PC-3 (cell line): ENCODE results near the gene EHD4. TPM values are rescaled to one million over a fixed set of nuclear protein-coding genes. Genes with fewer than 3 reads are reported as not detected.

Source experiments
- ATAC-seq: fragments of 200-7000 bp; cut with Tn5 transposase; 2 replicates; pipeline ENCODE4 v1.9.1; 2020; ENCODE audit warnings: mild to moderate bottlenecking, moderate library complexity
- BruUV-seq: library from RNA; stranded (reverse); fragments of 400-500 nt; replicated peaks from 2 replicates; lab custom pipeline; 2021; lab: Mats Ljungman, UMichigan
- CTCF ChIA-PET: fragments of 300-600 bp; sonication (Branson Sonifier 250); formaldehyde crosslinking; loops from one replicate; lab custom pipeline; 2022; ENCODE audit warnings: antibody characterized with exemption; lab: Charles Lee
- POLR2A ChIA-PET: fragments of 300-600 bp; sonication (Branson Sonifier 250); formaldehyde crosslinking; loops from one replicate; lab custom pipeline; 2022; ENCODE audit warnings: antibody characterized with exemption; ENCODE audit not compliant: unreplicated experiment; lab: Charles Lee
- DNase-seq: peaks from one replicate; pipeline ENCODE4 v3.0.0-alpha.2; 2015
- H2AFZ ChIP-seq: fragments of 300-600 bp; sonication (generic); 2 replicates; pipeline ENCODE4 v1.6.0; 2016; ENCODE audit warnings: antibody characterized with exemption, low read length
- H3F3A ChIP-seq: fragments of 300-600 bp; sonication (generic); one replicate; pipeline ENCODE4 v1.6.0; 2017; ENCODE audit warnings: antibody characterized with exemption, low read length, control low read depth, mild to moderate bottlenecking; ENCODE audit not compliant: unreplicated experiment
- H3K27ac ChIP-seq: fragments of 300-600 bp; sonication (generic); 2 replicates; pipeline ENCODE4 v1.5.1; 2016; ENCODE audit warnings: mild to moderate bottlenecking, low read length
- H3K27me3 ChIP-seq: fragments of 300-600 bp; sonication (generic); 2 replicates; pipeline ENCODE4 v1.6.1; 2016; ENCODE audit warnings: low read length, mixed read lengths
- H3K36me3 ChIP-seq: fragments of 300-600 bp; sonication (generic); 2 replicates; pipeline ENCODE4 v1.6.1; 2016; ENCODE audit warnings: low read depth, mixed run types, low read length, mixed read lengths
- H3K4me1 ChIP-seq: fragments of 300-600 bp; sonication (generic); 2 replicates; pipeline ENCODE4 v1.5.1; 2016; ENCODE audit warnings: low read length; ENCODE audit not compliant: insufficient read depth
- H3K4me2 ChIP-seq: fragments of 300-600 bp; sonication (generic); 2 replicates; pipeline ENCODE4 v1.6.0; 2016; ENCODE audit warnings: low read length
- H3K4me3 ChIP-seq: fragments of 300-600 bp; sonication (generic); 2 replicates; pipeline ENCODE4 v1.5.1; 2016; ENCODE audit warnings: mild to moderate bottlenecking, low read length, mixed read lengths
- H3K79me2 ChIP-seq: fragments of 300-600 bp; sonication (generic); 2 replicates; pipeline ENCODE4 v1.6.1; 2017; ENCODE audit warnings: low read length, mixed read lengths
- H3K9ac ChIP-seq: fragments of 300-600 bp; sonication (generic); 2 replicates; pipeline ENCODE4 v1.6.0; 2016; ENCODE audit warnings: mild to moderate bottlenecking, low read length
- H3K9me2 ChIP-seq: fragments of 300-600 bp; sonication (generic); replicated peaks from 2 replicates; pipeline ENCODE4 v1.6.1; 2016; ENCODE audit warnings: mixed run types, low read length, mixed read lengths
- H3K9me3 ChIP-seq: fragments of 300-600 bp; sonication (generic); 2 replicates; pipeline ENCODE4 v1.6.1; 2016; ENCODE audit warnings: low read length, mixed read lengths
- H4K20me1 ChIP-seq: fragments of 300-600 bp; sonication (generic); 2 replicates; pipeline ENCODE4 v1.6.1; 2016; ENCODE audit warnings: low read length, mixed read lengths
- CTCF ChIP-seq: fragments of 300-600 bp; sonication (generic); conservative IDR thresholded peaks from 2 replicates; pipeline ENCODE4 v1.5.1; 2017; ENCODE audit warnings: antibody characterized with exemption, low read depth, mild to moderate bottlenecking, low read length
- EZH2 ChIP-seq: fragments of 300-600 bp; sonication (generic); IDR thresholded peaks from one replicate; pipeline ENCODE4 v1.6.1; 2017; ENCODE audit warnings: antibody characterized with exemption, mild to moderate bottlenecking, low read length; ENCODE audit not compliant: unreplicated experiment
- EZH2phosphoT487 ChIP-seq: fragments of 300-600 bp; sonication (generic); IDR thresholded peaks from 2 replicates; pipeline ENCODE4 v1.6.1; 2018; ENCODE audit warnings: mild to moderate bottlenecking, antibody characterized with exemption, low read length, borderline replicate concordance
- intact Hi-C: fragments of 100-400 bp; cut with micrococcal nuclease; formaldehyde crosslinking; loops from 2 replicates; pipeline ENCODE4 v1.9.0; 2023
- total RNA-seq: library from RNA; depleted of rRNA; stranded (reverse); fragments of >200 nt; gene quantifications from 2 replicates; pipeline ENCODE4 v1.2.3, GENCODE V29; 2014

Gene EHD4
- total RNA-seq, 1 experiment from 2014 or later = 57.8 TPM

DNA sequence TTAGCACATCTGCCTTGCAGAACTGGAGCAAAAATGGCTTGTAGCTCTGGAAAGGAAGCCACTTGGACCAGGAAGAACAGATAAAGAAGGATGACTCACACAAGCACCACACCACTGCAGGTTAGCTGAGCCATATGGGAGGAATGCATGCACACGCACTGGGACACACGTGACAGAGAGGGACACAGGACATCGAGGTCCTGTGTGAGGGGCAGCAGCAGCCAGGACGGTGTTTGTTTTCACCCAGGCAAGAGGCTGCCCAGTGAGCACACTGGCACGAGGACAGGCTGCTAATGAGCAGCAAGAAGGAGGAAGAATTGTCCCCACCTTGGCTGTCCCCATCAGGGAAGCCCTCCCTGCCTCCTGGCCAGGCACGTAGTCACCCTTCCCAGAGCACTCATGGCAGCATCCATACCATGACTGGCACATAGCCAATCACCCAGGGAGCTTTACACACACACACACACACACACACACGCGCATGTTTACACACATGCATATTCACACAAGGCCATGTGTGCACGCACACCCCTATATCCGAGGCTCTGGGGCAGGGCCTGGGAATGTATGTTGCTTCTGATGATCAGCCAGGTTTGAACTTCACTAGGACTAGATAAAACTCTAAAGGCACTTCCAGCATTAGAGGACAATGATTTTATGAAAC is 54.5 kb downstream of the EHD4 start:
- ATAC-seq = peak; percentile 95
- peaks cover 35% of the 10 kb centered on the region for H3K36me3 ChIP-seq
- ChIA-PET CTCF (interaction anchor here (0.6 to 1.0 kb wide), 2 partner anchors 9 to 55 kb away, joined by 3 read pairs; partner anchors contain the start of gene EHD4), POLR2A (interaction anchor here (0.9 kb wide), 1 partner anchor 10 kb away, joined by 5 read pairs; no protein-coding TSS in a partner anchor)
- peak; percentile 85 for DNase-seq
- no peaks in the 10 kb centered on the region for H3K9me2 ChIP-seq
- H3K4me1 ChIP-seq = peaks cover 14% of the 10 kb centered on the region
- no peaks in the 10 kb centered on the region for H3F3A ChIP-seq
- no peaks in the 10 kb centered on the region for H3K27me3 ChIP-seq
- peaks cover 21% of the 10 kb centered on the region for H3K79me2 ChIP-seq
- no peak overlapping the region for H3K4me3 ChIP-seq
- H4K20me1 ChIP-seq = no peaks in the 10 kb centered on the region
- peak overlapping the region; percentile 71 for H3K27ac ChIP-seq
- no peaks in the 10 kb centered on the region for H3K9me3 ChIP-seq
- no TSS peak for BruUV-seq
- intact Hi-C loops = no loop called here
- peak overlapping the region; percentile 20; the same call in 1 of the 2 replicates for H3K9ac ChIP-seq
- no peak overlapping the region for H2AFZ ChIP-seq
- TF ChIP-seq CTCF (no peak), EZH2phosphoT487 (no peak), EZH2 (no peak)
- peak overlapping the region; percentile 57 for H3K4me2 ChIP-seq

DNA sequence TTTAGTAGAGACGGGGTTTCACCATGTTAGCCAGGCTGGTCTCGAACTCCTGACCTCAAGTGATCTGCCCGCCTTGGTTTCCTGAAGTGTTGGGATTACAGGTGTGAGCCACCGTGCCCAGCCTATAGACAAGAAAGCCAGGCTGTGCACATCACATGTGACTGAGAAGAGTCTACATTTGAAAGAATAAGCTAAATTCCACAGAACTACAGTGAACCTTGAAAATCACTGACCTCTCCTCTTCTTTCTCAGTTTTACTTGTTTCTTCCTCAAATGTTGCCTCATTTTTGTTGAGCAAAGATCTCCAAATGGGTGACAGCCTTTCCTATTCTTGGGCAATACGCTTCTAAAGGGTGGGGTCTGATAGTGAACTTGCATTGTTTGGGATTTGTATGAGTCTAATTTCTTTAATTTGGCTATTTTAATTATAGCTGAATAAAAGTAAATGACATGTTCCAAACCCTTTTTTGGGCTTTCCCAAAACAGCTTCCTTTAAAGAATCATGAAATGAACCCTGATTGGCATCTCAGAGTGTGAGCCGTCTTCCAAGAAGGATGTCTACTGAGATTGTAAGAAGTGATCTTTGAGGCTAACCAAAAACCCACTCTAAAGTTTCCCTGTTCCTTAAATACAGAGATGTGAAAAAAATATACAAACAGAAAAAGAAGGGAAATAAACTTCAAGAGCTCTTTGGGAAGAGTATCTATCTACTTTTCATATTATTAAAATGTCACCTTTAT is 56.9 kb downstream of the EHD4 start:
- CTCF ChIA-PET = interaction anchor here (0.7 kb wide), 1 partner anchor 20 kb away, joined by 3 read pairs; no protein-coding TSS in a partner anchor
- Histone ChIP-seq H3K27me3 (no peaks in the 10 kb centered on the region), H3K4me3 (no peak overlapping the region), H3F3A (no peaks in the 10 kb centered on the region), H4K20me1 (no peaks in the 10 kb centered on the region), H3K79me2 (peaks cover 21% of the 10 kb centered on the region), H3K36me3 (peaks cover 38% of the 10 kb centered on the region), H3K9ac (no peak overlapping the region), H3K9me2 (no peaks in the 10 kb centered on the region), H3K4me2 (no peak overlapping the region), H3K27ac (no peak overlapping the region), H3K9me3 (no peaks in the 10 kb centered on the region), H3K4me1 (peaks cover 14% of the 10 kb centered on the region), H2AFZ (no peak overlapping the region)
- no peak for TF ChIP-seq EZH2
- ATAC-seq = no peak
- POLR2A ChIA-PET = interaction anchor here (0.5 to 0.6 kb wide), 2 partner anchors 57 to 148 kb away, joined by 3 to 5 read pairs; partner anchors contain the start of gene EHD4
- BruUV-seq = no TSS peak
- no peak for DNase-seq
- intact Hi-C loops = no loop called here

- no peak overlapping the region for H2AFZ ChIP-seq
- no peak overlapping the region for H3K4me3 ChIP-seq
- ATAC-seq (no peak), DNase-seq (no peak)
- ChIA-PET POLR2A (no interaction called here), CTCF (no interaction called here)
- no peaks in the 10 kb centered on the region for H3K9me3 ChIP-seq
- no peaks in the 10 kb centered on the region for H4K20me1 ChIP-seq
- no peak overlapping the region for H3K4me2 ChIP-seq
- H3K27ac ChIP-seq = no peak overlapping the region
- H3K79me2 ChIP-seq = peaks cover 21% of the 10 kb centered on the region
- H3F3A ChIP-seq = no peaks in the 10 kb centered on the region
- H3K4me1 ChIP-seq = peaks cover 14% of the 10 kb centered on the region
- TF ChIP-seq EZH2 = no peak
- no peak for TF ChIP-seq CTCF
- no peak for TF ChIP-seq EZH2phosphoT487
- no peaks in the 10 kb centered on the region for H3K9me2 ChIP-seq
- no TSS peak for BruUV-seq
- intact Hi-C loops = no loop called here
- H3K36me3 ChIP-seq = peaks cover 40% of the 10 kb centered on the region
- no peak overlapping the region for H3K9ac ChIP-seq
- H3K27me3 ChIP-seq = no peaks in the 10 kb centered on the region
Observed at GRCh38 chr15:41914411-41914810, 57.9 kb downstream of the EHD4 start.
